Measurements from ENCODE around the gene FAM186B. TPM values are rescaled to one million over a fixed set of nuclear protein-coding genes. Genes with fewer than 3 reads are reported as not detected.

The FAM186B gene
- total and polyA plus RNA-seq, 2 experiments from 2014 or later = 0.21 to 0.38 TPM

GRCh38 chr12:49635656-49636055 is 30.2 kb upstream of the FAM186B start (continued):
- no peak for TF ChIP-seq REST (IDR thresholded peaks at IDR 0.05; ENCODE audit: unreplicated experiment)
- no peak for TF ChIP-seq ZNF114 (CRISPR knock-in tag; IDR thresholded peaks at IDR 0.05)
- no peak for TF ChIP-seq EZH2 (IDR thresholded peaks at IDR 0.05; ENCODE audit: low read depth, unreplicated experiment)
- TF ChIP-seq, protein P1, sequence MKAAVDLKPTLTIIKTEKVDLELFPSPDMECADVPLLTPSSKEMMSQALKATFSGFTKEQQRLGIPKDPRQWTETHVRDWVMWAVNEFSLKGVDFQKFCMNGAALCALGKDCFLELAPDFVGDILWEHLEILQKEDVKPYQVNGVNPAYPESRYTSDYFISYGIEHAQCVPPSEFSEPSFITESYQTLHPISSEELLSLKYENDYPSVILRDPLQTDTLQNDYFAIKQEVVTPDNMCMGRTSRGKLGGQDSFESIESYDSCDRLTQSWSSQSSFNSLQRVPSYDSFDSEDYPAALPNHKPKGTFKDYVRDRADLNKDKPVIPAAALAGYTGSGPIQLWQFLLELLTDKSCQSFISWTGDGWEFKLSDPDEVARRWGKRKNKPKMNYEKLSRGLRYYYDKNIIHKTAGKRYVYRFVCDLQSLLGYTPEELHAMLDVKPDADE (IDR thresholded peaks at IDR 0.05) = no peak
- TF ChIP-seq, protein P2, sequence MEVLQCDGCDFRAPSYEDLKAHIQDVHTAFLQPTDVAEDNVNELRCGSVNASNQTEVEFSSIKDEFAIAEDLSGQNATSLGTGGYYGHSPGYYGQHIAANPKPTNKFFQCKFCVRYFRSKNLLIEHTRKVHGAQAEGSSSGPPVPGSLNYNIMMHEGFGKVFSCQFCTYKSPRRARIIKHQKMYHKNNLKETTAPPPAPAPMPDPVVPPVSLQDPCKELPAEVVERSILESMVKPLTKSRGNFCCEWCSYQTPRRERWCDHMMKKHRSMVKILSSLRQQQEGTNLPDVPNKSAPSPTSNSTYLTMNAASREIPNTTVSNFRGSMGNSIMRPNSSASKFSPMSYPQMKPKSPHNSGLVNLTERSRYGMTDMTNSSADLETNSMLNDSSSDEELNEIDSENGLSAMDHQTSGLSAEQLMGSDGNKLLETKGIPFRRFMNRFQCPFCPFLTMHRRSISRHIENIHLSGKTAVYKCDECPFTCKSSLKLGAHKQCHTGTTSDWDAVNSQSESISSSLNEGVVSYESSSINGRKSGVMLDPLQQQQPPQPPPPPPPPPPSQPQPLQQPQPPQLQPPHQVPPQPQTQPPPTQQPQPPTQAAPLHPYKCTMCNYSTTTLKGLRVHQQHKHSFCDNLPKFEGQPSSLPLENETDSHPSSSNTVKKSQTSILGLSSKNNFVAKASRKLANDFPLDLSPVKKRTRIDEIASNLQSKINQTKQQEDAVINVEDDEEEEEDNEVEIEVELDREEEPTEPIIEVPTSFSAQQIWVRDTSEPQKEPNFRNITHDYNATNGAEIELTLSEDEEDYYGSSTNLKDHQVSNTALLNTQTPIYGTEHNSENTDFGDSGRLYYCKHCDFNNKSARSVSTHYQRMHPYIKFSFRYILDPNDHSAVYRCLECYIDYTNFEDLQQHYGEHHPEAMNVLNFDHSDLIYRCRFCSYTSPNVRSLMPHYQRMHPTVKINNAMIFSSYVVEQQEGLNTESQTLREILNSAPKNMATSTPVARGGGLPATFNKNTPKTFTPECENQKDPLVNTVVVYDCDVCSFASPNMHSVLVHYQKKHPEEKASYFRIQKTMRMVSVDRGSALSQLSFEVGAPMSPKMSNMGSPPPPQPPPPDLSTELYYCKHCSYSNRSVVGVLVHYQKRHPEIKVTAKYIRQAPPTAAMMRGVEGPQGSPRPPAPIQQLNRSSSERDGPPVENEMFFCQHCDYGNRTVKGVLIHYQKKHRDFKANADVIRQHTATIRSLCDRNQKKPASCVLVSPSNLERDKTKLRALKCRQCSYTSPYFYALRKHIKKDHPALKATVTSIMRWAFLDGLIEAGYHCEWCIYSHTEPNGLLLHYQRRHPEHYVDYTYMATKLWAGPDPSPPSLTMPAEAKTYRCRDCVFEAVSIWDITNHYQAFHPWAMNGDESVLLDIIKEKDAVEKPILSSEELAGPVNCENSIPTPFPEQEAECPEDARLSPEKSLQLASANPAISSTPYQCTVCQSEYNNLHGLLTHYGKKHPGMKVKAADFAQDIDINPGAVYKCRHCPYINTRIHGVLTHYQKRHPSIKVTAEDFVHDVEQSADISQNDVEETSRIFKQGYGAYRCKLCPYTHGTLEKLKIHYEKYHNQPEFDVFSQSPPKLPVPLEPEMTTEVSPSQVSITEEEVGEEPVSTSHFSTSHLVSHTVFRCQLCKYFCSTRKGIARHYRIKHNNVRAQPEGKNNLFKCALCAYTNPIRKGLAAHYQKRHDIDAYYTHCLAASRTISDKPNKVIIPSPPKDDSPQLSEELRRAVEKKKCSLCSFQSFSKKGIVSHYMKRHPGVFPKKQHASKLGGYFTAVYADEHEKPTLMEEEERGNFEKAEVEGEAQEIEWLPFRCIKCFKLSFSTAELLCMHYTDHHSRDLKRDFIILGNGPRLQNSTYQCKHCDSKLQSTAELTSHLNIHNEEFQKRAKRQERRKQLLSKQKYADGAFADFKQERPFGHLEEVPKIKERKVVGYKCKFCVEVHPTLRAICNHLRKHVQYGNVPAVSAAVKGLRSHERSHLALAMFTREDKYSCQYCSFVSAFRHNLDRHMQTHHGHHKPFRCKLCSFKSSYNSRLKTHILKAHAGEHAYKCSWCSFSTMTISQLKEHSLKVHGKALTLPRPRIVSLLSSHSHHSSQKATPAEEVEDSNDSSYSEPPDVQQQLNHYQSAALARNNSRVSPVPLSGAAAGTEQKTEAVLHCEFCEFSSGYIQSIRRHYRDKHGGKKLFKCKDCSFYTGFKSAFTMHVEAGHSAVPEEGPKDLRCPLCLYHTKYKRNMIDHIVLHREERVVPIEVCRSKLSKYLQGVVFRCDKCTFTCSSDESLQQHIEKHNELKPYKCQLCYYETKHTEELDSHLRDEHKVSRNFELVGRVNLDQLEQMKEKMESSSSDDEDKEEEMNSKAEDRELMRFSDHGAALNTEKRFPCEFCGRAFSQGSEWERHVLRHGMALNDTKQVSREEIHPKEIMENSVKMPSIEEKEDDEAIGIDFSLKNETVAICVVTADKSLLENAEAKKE (CRISPR knock-in tag; IDR thresholded peaks at IDR 0.05) = no peak

All from GM23338 (cell line).